Mesodermal cell (in vitro differentiated cells): ENCODE measurements around the gene CCDC88C.

Experiments
- H3K27ac ChIP-seq: 2 replicates; pipeline ENCODE4 v1.7.0; 2013; ENCODE audit warnings: mild to moderate bottlenecking, low read depth, low read length, moderate library complexity; ENCODE audit not compliant: severe bottlenecking
- H3K36me3 ChIP-seq: 2 replicates; pipeline ENCODE4 v1.7.1; 2013; ENCODE audit warnings: mild to moderate bottlenecking, low read length, moderate library complexity; ENCODE audit not compliant: control insufficient read depth, insufficient read depth
- H3K4me1 ChIP-seq: one replicate; pipeline ENCODE4 v1.7.1; 2013; ENCODE audit warnings: mild to moderate bottlenecking, low read length; ENCODE audit not compliant: insufficient read depth, control insufficient read depth, poor library complexity, severe bottlenecking
- H3K4me3 ChIP-seq: 2 replicates; pipeline ENCODE4 v1.7.0; 2013; ENCODE audit warnings: low read length, control low read depth, mild to moderate bottlenecking; ENCODE audit not compliant: insufficient read depth, poor library complexity, severe bottlenecking; ENCODE audit errors: extremely low read depth
- H3K9me3 ChIP-seq: 2 replicates; pipeline ENCODE4 v1.7.1; 2013; ENCODE audit warnings: mild to moderate bottlenecking, low read length, moderate library complexity; ENCODE audit not compliant: control insufficient read depth
- WGBS, 2 experiments: methylation state at CpG; one replicate each; pipeline ENCODE4 v1.1.5; 2013; ENCODE audit warnings: missing lambda C conversion rate in 2 of 2; ENCODE audit not compliant: insufficient coverage in 2 of 2; 5-methylcytosine and 5-hydroxymethylcytosine counted together

The CCDC88C gene

DNA sequence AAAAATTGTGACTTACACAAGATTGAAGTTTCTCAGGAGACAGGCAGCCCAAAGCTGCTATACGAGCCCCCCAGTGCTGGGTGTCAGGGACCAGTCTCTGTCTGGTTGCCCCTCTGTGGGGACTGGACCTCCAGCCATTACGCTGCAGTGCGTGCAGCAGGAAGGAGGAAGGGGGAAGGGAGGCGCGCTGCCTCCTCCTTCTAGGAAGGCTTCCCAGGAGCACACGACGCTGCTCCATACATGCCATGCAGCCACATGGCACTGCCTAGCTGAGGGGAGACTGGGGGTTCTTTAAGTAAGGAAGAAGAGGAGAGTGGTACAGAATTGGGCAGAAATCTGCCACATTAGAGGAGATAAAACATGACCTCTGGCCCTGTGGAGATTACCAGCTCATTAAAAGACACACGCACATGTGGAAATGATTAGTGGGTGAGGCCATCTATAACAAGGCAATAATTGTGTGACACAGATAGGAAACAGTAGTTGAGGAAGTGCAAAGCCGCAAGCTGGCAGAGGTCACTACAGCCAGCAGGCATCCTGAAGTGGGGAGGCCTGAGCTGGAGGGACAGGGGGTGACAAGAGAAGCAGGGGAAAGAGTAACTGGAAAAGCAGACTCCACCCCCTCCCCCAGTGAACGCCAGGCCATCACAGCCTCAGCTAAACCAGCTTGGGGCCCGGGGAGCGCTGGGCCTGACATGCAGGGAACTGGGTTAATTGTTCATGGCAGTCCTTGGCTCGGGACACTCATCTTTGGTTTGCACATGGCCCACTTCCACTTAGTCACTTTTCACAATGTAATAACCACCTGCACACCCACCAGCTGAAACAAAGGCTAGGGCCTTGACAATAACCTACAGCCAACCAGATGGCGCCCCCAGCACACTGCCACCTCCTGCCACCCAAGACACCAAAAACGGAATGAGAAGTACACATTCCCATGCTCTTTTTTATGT is 39.6 kb downstream of the CCDC88C start:
- no peak overlapping the region for H3K27ac ChIP-seq
- H3K4me3 ChIP-seq, result no peak overlapping the region
- WGBS, 2 experiments, result 87 to 93% methylated on average over 11 to 13 of the region's 15 CpGs
- H3K36me3 ChIP-seq, result no peaks in the 10 kb centered on the region
- peaks cover 15% of the 10 kb centered on the region for H3K4me1 ChIP-seq
- H3K9me3 ChIP-seq, result no peaks in the 10 kb centered on the region

GRCh38 chr14:91376547-91377477 is 40.8 kb downstream of the CCDC88C start:
- Histone ChIP-seq H3K9me3 (no peaks in the 10 kb centered on the region), H3K4me3 (no peak overlapping the region), H3K27ac (no peak overlapping the region), H3K4me1 (peaks cover 21% of the 10 kb centered on the region), H3K36me3 (no peaks in the 10 kb centered on the region)
- WGBS, 2 experiments, result 87 to 88% methylated on average over 22 to 25 of the region's 28 CpGs

- H3K4me1 ChIP-seq, result peaks cover 21% of the 10 kb centered on the region
These were observed 41.7 kb downstream of the CCDC88C start for GRCh38 chr14:91375720-91376452.

DNA sequence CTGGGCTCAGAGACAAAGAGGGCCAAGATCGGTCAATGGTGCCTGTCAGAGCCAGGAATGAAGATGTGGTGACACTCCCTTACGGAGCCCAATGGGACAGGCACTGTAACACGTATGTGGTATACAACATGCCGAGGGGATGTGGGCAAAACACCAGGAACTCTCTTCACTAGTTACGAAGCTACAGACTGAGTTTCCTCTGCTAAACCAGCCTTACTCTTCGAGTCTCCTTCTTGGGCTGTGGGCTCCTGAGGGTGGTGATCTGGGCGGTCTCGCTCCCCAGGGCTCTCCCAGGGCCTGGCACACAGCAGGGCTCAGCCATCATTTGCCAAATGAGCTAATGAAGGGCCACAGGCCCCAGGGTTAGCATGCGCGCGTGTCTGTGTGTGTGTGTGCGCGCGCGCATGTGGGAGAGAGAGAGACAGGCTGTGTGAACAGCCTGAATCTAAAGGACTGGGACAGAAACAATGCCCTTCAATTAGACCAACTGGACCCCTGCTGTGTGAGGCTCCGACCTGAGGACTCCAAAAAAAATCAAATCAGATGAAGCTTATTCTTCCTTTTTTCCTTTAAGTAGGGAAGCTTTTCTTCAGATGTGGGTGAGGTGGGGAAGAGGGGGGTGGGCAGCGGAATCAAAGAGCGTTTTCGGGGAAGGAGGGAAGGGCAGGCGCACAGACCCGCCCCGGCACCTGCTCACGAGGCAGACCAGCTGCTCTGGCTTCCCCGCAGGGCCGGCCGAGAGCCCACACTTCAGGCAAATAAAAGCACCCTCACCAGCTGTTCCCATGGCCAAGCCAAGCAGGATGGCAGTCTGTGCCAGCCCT is 42.5 kb downstream of the CCDC88C start:
- Histone ChIP-seq H3K27ac (no peak overlapping the region), H3K4me3 (no peak overlapping the region), H3K4me1 (peaks cover 21% of the 10 kb centered on the region), H3K36me3 (no peaks in the 10 kb centered on the region), H3K9me3 (no peaks in the 10 kb centered on the region)
- 88 to 89% methylated on average over 21 to 23 of the region's 26 CpGs for WGBS, 2 experiments

More at GRCh38 chr14:91375720-91376452, 41.7 kb downstream of the CCDC88C start:
- H3K36me3 ChIP-seq, result no peaks in the 10 kb centered on the region
- no peak overlapping the region for H3K27ac ChIP-seq
- 92 to 94% methylated on average over 22 to 23 of the region's 25 CpGs for WGBS, 2 experiments
- no peaks in the 10 kb centered on the region for H3K9me3 ChIP-seq
- H3K4me3 ChIP-seq, result no peak overlapping the region

- H3K4me3 ChIP-seq, result no peak overlapping the region
- H3K36me3 ChIP-seq, result no peaks in the 10 kb centered on the region
- no peak overlapping the region for H3K27ac ChIP-seq
- peaks cover 21% of the 10 kb centered on the region for H3K4me1 ChIP-seq
- 78 to 80% methylated on average over 7 of the region's 7 CpGs for WGBS, 2 experiments
- H3K9me3 ChIP-seq, result no peaks in the 10 kb centered on the region
These were observed 43.2 kb downstream of the CCDC88C start for GRCh38 chr14:91374287-91374878.

- Histone ChIP-seq H3K4me1 (peaks cover 24% of the 10 kb centered on the region), H3K36me3 (no peaks in the 10 kb centered on the region), H3K4me3 (no peak overlapping the region), H3K27ac (no peak overlapping the region), H3K9me3 (no peaks in the 10 kb centered on the region)
- WGBS, 2 experiments, result 79 to 92% methylated on average over 8 to 10 of the region's 11 CpGs
These were observed 43.9 kb downstream of the CCDC88C start for GRCh38 chr14:91373591-91374254.

DNA sequence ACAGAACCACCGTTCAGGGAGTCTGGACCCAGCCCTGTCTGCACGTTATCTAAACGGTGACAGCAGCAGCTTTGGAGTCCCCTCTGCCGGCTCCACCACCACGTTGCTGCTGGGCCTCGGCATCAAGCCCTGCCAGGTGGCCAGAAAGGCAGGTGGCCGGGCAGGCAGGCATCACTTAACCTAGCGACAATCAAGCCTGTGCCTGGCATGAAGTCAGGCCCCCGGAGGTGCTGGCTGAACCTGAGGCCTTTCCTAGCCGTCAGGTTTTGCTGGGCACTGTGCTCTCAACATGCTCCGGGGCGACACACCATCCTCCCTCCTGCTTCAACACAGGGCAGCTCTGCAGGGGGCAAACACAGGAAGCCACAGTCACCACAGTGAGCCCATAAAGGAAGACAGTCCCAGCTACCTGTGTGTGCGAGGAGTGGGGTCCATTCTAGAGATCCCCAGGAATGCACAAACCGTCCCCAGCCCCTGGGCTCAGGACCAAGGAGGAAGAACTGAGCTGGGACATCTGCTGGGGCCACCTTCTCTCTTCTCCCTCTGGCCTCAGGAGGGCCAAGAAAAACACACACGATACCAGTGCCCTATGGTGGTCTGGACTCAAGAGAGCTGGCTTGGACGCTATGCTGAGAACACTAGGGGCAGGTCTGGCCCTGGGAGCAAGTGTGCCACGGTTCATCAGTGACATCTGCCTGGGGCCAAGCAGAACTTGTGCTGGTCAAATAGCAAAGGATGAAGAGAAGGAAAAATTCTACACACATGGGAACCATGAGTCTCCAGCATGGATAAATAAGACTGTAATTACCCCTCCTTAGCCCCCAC is 44.7 kb downstream of the CCDC88C start:
- Histone ChIP-seq H3K4me1 (peaks cover 24% of the 10 kb centered on the region), H3K4me3 (no peak overlapping the region), H3K27ac (no peak overlapping the region), H3K36me3 (no peaks in the 10 kb centered on the region), H3K9me3 (no peaks in the 10 kb centered on the region)
- WGBS, 2 experiments, result 87 to 88% methylated on average over 13 to 16 of the region's 17 CpGs

DNA sequence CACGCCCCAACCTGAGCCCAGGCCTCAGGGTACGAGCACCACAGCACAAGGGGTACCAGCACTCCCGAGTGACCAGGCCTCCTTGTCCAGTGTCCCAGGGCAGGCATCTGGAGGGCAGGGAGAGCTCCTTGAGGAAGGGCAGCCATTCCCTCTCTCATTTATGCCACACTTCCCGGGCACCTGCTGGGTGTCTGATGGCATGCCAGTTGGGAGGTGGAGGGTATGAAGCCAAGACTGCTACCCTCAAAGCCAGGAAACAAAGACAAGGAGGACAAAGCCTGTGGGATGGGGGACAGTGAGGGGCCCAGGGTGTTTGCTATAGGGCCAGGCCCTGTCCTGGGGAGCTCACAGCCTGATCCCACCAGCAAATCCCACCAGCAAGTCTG is 45.6 kb downstream of the CCDC88C start:
- H3K4me1 ChIP-seq, result peaks cover 25% of the 10 kb centered on the region
- no peaks in the 10 kb centered on the region for H3K36me3 ChIP-seq

More for the DNA sequence above, 45.6 kb downstream of the CCDC88C start:
- 100% methylated on average over 1 to 3 of the region's 4 CpGs for WGBS, 2 experiments
- no peaks in the 10 kb centered on the region for H3K9me3 ChIP-seq
- no peak overlapping the region for H3K4me3 ChIP-seq
- H3K27ac ChIP-seq, result no peak overlapping the region
